OCI-LY7 (cell line): ENCODE results near the gene LIN7A.

Experiments used
- EZH2phosphoT487 ChIP-seq: fragments of 200-600 bp; sonication (generic); IDR thresholded peaks from 2 replicates; pipeline ENCODE4 v1.6.1; 2018; ENCODE audit warnings: low read depth, borderline replicate concordance, mild to moderate bottlenecking, mixed run types, antibody characterized with exemption, low read length, moderate library complexity, mixed read lengths
- TF ChIP-seq, protein P1 (sequence below): fragments of 200-600 bp; sonication (generic); conservative IDR thresholded peaks from 2 replicates; pipeline ENCODE4 v1.5.1; 2014; ENCODE audit warnings: mild to moderate bottlenecking, antibody characterized with exemption, low read length, moderate library complexity, mixed read lengths

GRCh38 chr12:80770958-80771357 is 166.8 kb downstream of the LIN7A start:
- TF ChIP-seq, protein P1, sequence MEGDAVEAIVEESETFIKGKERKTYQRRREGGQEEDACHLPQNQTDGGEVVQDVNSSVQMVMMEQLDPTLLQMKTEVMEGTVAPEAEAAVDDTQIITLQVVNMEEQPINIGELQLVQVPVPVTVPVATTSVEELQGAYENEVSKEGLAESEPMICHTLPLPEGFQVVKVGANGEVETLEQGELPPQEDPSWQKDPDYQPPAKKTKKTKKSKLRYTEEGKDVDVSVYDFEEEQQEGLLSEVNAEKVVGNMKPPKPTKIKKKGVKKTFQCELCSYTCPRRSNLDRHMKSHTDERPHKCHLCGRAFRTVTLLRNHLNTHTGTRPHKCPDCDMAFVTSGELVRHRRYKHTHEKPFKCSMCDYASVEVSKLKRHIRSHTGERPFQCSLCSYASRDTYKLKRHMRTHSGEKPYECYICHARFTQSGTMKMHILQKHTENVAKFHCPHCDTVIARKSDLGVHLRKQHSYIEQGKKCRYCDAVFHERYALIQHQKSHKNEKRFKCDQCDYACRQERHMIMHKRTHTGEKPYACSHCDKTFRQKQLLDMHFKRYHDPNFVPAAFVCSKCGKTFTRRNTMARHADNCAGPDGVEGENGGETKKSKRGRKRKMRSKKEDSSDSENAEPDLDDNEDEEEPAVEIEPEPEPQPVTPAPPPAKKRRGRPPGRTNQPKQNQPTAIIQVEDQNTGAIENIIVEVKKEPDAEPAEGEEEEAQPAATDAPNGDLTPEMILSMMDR = no peak
- TF ChIP-seq EZH2phosphoT487 = no peak
